Ovary (tissue), 3 donors: ENCODE results near the gene BTF3.

Source experiments
- CTCF ChIP-seq, 3 donors: fragments of 450-650 bp in 2 of 3; fragments of 200-600 bp in 1 of 3; IDR thresholded peaks; one replicate each; pipeline versions ENCODE4 v1.5.1 to v1.8.0; 2016 to 2022; ENCODE audit warnings: antibody characterized with exemption in 3 of 3, mild to moderate bottlenecking in 1 of 3
- POLR2A ChIP-seq: fragments of 450-650 bp; IDR thresholded peaks from one replicate; pipeline ENCODE4 v1.6.1; 2017; ENCODE audit warnings: antibody characterized with exemption, mild to moderate bottlenecking, moderate library complexity
- donor health status: DM: no; HTN: no; CAD: no.

- TF ChIP-seq CTCF (IDR thresholded peaks at IDR 0.05), result no peak
- TF ChIP-seq POLR2A, result no peak
Observed at GRCh38 chr5:73506459-73506955, 8.3 kb downstream of the BTF3 start.
